Right atrium auricular region (tissue), 2 donors: ENCODE data around the gene ANKRD9. TPM values are rescaled to one million over a fixed set of nuclear protein-coding genes. Genes with fewer than 3 reads are reported as not detected.
A peak's percentile ranks its signal among the peaks of the same experiment; 100 is the strongest.

Experiments used
- DNase-seq: peaks from one replicate; pipeline ENCODE4 v3.0.0-alpha.2; 2019; ENCODE audit warnings: low spot score
- H3K27ac ChIP-seq, 2 donors: fragments of 200-600 bp; sonication (generic); 1 replicate in 1 of 2; 2 replicates in 1 of 2; pipeline ENCODE4 v1.5.1; 2016 to 2019
- H3K27me3 ChIP-seq, 2 donors: fragments of 200-600 bp; sonication (generic); one replicate each; pipeline versions ENCODE4 v1.5.1 to v1.6.0; 2017 to 2019
- H3K36me3 ChIP-seq: fragments of 200-600 bp; sonication (generic); one replicate; pipeline ENCODE4 v1.5.1; 2016
- H3K4me1 ChIP-seq, 2 donors: fragments of 200-600 bp; sonication (generic); one replicate each; pipeline versions ENCODE4 v1.5.1 to v1.6.0; 2017 to 2019
- H3K4me3 ChIP-seq, 2 donors: fragments of 200-600 bp; sonication (generic); 1 replicate in 1 of 2; 2 replicates in 1 of 2; pipeline ENCODE4 v1.5.1; 2017 to 2019; ENCODE audit warnings: mild to moderate bottlenecking in 1 of 2, moderate library complexity in 1 of 2
- H3K9me3 ChIP-seq, 2 donors: fragments of 200-600 bp; sonication (generic); one replicate each; pipeline ENCODE4 v1.5.1; 2019
- CTCF ChIP-seq, 2 donors: fragments of 200-600 bp; sonication (generic); IDR thresholded peaks; one replicate each; pipeline ENCODE4 v1.5.1; 2019; ENCODE audit warnings: antibody characterized with exemption in 2 of 2
- total RNA-seq, 2 donors: library from RNA; depleted of rRNA; stranded (reverse); fragments of >200 nt; gene quantifications; one replicate each; pipeline ENCODE4 v1.1.0, GENCODE V29; 2016

The ANKRD9 gene
- total RNA-seq, 2 donors from 2014 or later, result 144 to 158 TPM

GRCh38 chr14:102507857-102508312 is 1.7 kb downstream of the ANKRD9 start:
- no peak for DNase-seq
- H3K36me3 ChIP-seq, result peaks cover 11% of the 10 kb centered on the region
- TF ChIP-seq CTCF (IDR thresholded peaks at IDR 0.05), result no peak
- no peaks in the 10 kb centered on the region for H3K9me3 ChIP-seq
- peak overlapping the region in 1 of 2 donors; percentile 61 for H3K4me3 ChIP-seq
- peaks cover 0 to 45% of the 10 kb centered on the region in 2 donors for H3K4me1 ChIP-seq
- peak overlapping the region; percentile 88 to 94 for H3K27ac ChIP-seq
- H3K27me3 ChIP-seq, result no peaks in the 10 kb centered on the region

GRCh38 chr14:102507081-102507856 is 2.3 kb downstream of the ANKRD9 start:
- H3K27ac ChIP-seq, result peak overlapping the region in 1 of 2 donors; percentile 85
- peaks cover 0 to 45% of the 10 kb centered on the region in 2 donors for H3K4me1 ChIP-seq
- DNase-seq, result no peak
- TF ChIP-seq CTCF (IDR thresholded peaks at IDR 0.05), result no peak
- no peaks in the 10 kb centered on the region for H3K27me3 ChIP-seq
- H3K36me3 ChIP-seq, result peaks cover 11% of the 10 kb centered on the region
- no peak overlapping the region for H3K4me3 ChIP-seq
- no peaks in the 10 kb centered on the region for H3K9me3 ChIP-seq

GRCh38 chr14:102506626-102506925 is 3.0 kb downstream of the ANKRD9 start:
- H3K27me3 ChIP-seq, result no peaks in the 10 kb centered on the region
- peaks cover 11% of the 10 kb centered on the region for H3K36me3 ChIP-seq
- no peak overlapping the region for H3K4me3 ChIP-seq
- TF ChIP-seq CTCF (IDR thresholded peaks at IDR 0.05), result no peak
- no peaks in the 10 kb centered on the region for H3K9me3 ChIP-seq
- DNase-seq, result no peak
- H3K4me1 ChIP-seq, result peaks cover 0 to 46% of the 10 kb centered on the region in 2 donors
- H3K27ac ChIP-seq, result peak overlapping the region in 1 of 2 donors; percentile 85

GRCh38 chr14:102505775-102506625 is 3.6 kb downstream of the ANKRD9 start:
- no peak overlapping the region for H3K4me3 ChIP-seq
- peaks cover 0 to 49% of the 10 kb centered on the region in 2 donors for H3K4me1 ChIP-seq
- no peak for DNase-seq
- no peaks in the 10 kb centered on the region for H3K9me3 ChIP-seq
- no peaks in the 10 kb centered on the region for H3K27me3 ChIP-seq
- peak overlapping the region; percentile 82 to 85 for H3K27ac ChIP-seq
- peaks cover 11% of the 10 kb centered on the region for H3K36me3 ChIP-seq
- no peak for TF ChIP-seq CTCF (IDR thresholded peaks at IDR 0.05)

GRCh38 chr14:102505000-102505619 is 4.5 kb downstream of the ANKRD9 start:
- Histone ChIP-seq H3K4me3 (no peak overlapping the region), H3K27me3 (no peaks in the 10 kb centered on the region), H3K36me3 (peaks cover 11% of the 10 kb centered on the region), H3K4me1 (peaks cover 0 to 49% of the 10 kb centered on the region in 2 donors), H3K27ac (peak overlapping the region; percentile 82 to 85), H3K9me3 (no peaks in the 10 kb centered on the region)
- DNase-seq, result no peak
- TF ChIP-seq CTCF (IDR thresholded peaks at IDR 0.05), result no peak
